Measurements from ENCODE around the gene DNASE1L3.
"Not testable (repeated sequence)": the region's sequence is repeated elsewhere in the genome, so short reads cannot be mapped to it uniquely, and the experiment has no call there.

The DNASE1L3 gene, protein sequence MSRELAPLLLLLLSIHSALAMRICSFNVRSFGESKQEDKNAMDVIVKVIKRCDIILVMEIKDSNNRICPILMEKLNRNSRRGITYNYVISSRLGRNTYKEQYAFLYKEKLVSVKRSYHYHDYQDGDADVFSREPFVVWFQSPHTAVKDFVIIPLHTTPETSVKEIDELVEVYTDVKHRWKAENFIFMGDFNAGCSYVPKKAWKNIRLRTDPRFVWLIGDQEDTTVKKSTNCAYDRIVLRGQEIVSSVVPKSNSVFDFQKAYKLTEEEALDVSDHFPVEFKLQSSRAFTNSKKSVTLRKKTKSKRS

DNA sequence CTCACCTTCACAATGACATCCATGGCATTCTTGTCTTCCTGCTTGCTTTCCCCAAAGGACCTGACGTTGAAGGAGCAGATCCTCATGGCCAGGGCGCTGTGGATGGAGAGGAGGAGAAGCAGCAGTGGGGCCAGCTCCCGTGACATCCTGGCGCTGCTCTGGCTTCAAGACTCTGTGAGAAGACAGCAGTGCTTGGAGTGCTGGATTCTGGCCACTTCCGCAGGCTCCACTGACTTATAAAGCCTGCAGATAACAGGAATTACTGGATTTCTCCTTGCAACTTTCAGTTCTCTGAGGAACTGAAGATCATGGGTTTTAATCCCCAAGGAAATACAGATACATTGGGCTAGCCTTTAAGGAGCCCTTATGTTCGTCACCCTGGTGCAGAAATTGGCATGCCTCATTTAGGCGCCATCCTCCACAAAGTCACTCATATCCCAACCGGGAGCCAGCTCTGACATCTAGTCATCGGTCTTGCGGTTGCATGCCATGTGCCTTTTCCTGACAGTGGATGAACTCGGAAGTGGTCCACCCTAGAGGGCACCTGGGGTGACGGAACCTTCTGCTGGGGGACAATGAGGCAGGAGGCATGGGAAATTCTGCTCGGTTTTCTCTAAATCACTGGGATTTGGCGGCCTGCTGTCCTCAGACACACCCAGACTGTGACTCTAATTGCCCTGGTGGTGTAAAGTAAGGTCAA lies at the start of gene DNASE1L3:
TSS of gene DNASE1L3 (minus strand) at position 212 of the 700 bp plus-strand sequence. CDS start at position 146, 66 bp downstream.
- no peak for DNase-seq

- peak; percentile 13 for DNase-seq
Measured at GRCh38 chr3:58260261-58260731, 49.5 kb upstream of the DNASE1L3 start.

GRCh38 chr3:58258392-58259055 lies 47.8 kb upstream of the DNASE1L3 start:
- DNase-seq: no peak

DNA sequence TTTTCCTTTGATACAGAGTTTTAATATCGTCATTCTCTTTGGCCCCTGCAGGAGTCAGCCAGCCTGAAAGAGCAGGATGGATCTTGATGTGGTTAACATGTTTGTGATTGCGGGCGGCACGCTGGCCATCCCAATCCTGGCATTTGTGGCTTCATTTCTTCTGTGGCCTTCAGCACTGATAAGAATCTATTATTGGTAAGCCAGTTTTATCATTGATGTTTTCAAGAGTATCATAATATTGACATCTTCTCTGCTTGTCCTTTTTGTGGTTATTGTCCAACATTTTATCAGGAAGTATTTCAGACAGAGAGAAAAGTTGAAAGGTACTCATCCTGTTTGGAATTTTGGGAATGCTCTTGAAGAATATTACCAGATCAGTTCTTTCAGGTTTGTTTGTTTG lies 45.7 kb upstream of the DNASE1L3 start:
- DNase-seq: no peak

DNA sequence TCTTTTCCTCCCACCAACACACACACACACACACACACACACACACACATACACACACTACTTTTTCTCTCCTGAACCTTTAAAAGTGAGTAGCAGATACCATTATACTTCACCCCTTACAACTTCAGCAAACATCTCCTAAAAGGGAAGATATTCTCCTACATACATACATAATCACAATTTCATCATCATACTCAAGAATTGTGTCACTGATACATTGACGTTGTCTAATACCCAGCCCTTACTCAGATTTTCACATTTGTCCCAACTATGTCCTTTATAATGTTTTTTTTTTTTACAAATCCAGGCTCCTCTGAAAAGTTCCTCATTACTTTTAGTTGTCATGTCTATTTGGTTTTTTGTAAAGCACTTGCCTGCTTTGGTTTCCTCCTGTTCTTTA lies 45.3 kb upstream of the DNASE1L3 start:
- no peak for DNase-seq

GRCh38 chr3:58254144-58254543 lies 43.4 kb upstream of the DNASE1L3 start:
- no peak for DNase-seq

- no peak for DNase-seq
Measured at GRCh38 chr3:58251631-58252035, 40.9 kb upstream of the DNASE1L3 start.

GRCh38 chr3:58250093-58250707 lies 39.4 kb upstream of the DNASE1L3 start:
- no peak for DNase-seq

GRCh38 chr3:58249358-58250092 lies 38.8 kb upstream of the DNASE1L3 start:
- no peak for DNase-seq

- no peak for DNase-seq
Measured at GRCh38 chr3:58246148-58247047, 35.6 kb upstream of the DNASE1L3 start.

DNA sequence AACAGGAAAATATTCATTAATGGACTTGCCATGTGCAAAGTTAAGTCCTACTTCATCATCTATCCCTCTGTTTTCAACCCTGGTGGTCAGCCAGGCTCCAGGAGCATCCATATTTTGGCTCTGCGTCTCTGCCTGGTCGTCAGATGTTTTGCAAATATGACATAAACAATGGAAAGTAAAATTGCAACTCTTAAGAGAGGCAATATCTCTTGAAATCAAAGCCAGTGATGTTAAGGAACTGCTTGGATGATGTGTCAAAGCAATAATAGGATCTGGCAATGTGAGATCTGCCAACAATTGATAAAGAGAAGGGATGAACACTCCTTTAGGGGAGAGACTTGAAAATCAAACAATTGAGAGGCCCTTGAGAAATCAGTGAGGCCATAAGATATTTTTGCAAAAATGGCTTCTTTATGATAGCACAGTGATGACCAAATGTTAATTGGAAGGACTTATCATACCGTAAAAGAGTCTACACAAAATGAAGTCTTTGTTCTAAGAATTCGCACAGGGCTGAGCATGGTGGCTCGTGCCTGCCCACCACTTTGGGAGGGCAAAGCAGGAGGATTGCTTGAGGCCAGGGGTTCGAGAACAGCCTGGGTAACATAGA lies 33.3 kb upstream of the DNASE1L3 start:
- DNase-seq: no peak

DNA sequence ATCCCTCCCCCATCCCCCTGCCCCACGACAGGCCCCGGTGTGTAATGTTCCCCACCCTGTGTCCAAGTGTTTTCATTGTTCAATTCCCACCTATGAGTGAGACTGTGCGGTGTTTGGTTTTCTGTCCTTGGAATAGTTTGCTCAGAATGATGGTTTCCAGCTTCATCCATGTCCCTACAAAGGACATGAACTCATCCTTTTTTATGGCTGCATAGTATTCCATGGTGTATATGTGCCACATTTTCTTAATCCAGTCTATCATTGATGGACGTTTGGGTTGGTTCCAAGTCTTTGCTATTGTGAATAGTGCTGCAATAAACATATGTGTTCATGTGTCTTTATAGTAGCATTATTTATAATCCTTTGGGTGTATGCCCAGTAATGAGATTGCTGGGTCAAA lies 32.1 kb upstream of the DNASE1L3 start:
- DNase-seq: not testable (repeated sequence)

- no peak for DNase-seq
Measured at GRCh38 chr3:58242340-58242739, 31.6 kb upstream of the DNASE1L3 start.

GRCh38 chr3:58241306-58242044 lies 30.7 kb upstream of the DNASE1L3 start:
- no peak for DNase-seq

DNA sequence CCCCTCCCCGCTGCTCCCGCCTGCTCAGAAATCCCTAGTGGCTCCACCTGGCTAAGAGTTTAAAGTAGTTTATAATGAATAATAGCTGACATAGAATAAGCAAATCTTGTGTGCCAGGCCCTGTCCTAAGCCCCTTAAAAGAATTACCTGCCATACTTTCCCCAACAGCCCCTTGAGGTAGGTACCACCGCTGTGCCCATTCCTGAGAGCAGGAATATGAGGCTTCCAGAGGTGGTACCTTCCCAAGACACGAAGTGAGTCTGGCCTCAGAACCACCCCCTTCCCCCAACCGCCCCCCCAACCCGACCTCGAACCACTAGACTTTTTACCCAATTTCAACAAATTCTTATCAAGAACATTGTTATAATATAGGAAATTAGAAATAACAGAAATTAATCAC lies 28.1 kb upstream of the DNASE1L3 start:
- DNase-seq: no peak

- DNase-seq: peak; percentile 40
Measured at GRCh38 chr3:58237941-58238681, 27.3 kb upstream of the DNASE1L3 start.

DNA sequence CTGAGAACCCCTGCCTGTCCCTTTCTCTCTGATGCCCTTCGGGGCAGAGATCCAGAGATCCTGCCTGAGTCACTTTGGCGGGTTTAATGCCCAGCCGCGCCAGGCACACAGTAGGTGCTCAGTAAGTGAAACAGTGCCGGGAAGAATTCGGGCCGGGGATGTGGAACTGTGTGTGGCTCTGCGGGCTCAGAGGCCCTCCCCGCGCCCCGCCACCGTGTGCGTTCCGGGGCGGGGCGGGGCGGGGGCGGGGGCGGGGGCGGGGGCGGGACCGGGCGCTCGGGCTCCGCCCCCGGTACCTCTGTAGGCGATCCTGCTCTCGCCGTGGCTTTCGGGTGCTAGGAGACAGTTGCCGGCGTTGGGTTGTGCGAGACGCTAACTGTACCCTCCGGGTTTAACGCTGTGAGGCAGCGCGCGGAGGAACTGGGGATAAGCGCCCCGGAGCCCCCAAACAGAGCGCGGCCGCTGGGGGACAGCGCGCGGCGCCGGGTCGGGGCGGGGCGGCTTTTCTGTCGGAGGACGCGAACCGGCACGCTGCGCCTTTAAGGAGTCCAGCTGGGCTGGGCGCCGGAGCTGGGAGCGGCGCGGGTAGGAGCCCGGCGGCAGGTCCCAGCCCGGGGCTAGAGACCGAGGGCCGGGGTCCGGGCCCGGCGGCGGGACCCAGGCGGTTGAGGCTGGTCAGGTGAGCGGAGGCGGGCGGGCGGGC lies 26.6 kb upstream of the DNASE1L3 start, which contains the start of gene ABHD6:
TSS of gene ABHD6 (plus strand) at position 555 of the 703 bp plus-strand sequence. CDS start 18,795 bp downstream, outside the sequence.
- DNase-seq: peak; percentile 71

- no peak for DNase-seq
Measured at GRCh38 chr3:58236527-58237237, 25.9 kb upstream of the DNASE1L3 start.
